D721Med (cell line): ENCODE results near the gene LIPH.
A peak's percentile ranks its signal among the peaks of the same experiment; 100 is the strongest.
"Not testable (repeated sequence)": the region's sequence is repeated elsewhere in the genome, so short reads cannot be mapped to it uniquely, and the experiment has no call there.

Experiments
- DNase-seq: peaks from one replicate; pipeline ENCODE4 v3.0.0; 2011; ENCODE audit warnings: low spot score; ENCODE audit not compliant: insufficient read length
- FAIRE-seq: peaks from 2 replicates; lab custom pipeline; 2011; peaks lifted over from hg19 to GRCh38; lab: Jason Lieb, UNC
- CTCF ChIP-seq: IDR thresholded peaks from 2 replicates; pipeline ENCODE4 v1.5.1; 2012; ENCODE audit warnings: mild to moderate bottlenecking, control low read depth; ENCODE audit not compliant: insufficient read depth; ENCODE audit errors: missing control alignments

LIPH gene

GRCh38 chr3:185473290-185473815 lies 79.0 kb downstream of the LIPH start:
- FAIRE-seq (no peak), DNase-seq (no peak)
- TF ChIP-seq CTCF, result no peak

GRCh38 chr3:185470323-185470722 lies 82.1 kb downstream of the LIPH start:
- TF ChIP-seq CTCF, result no peak
- FAIRE-seq (no peak), DNase-seq (no peak)

- FAIRE-seq, result no peak
- no peak for TF ChIP-seq CTCF
Measured at GRCh38 chr3:185469542-185469941, 82.8 kb downstream of the LIPH start.

GRCh38 chr3:185466123-185466522 lies 86.3 kb downstream of the LIPH start:
- not testable (repeated sequence) for FAIRE-seq, DNase-seq

More at GRCh38 chr3:185469542-185469941, 82.8 kb downstream of the LIPH start:
- DNase-seq, result no peak

GRCh38 chr3:185465471-185465870 lies 86.9 kb downstream of the LIPH start:
- DNase-seq (no peak), FAIRE-seq (no peak)

GRCh38 chr3:185460719-185461350 lies 91.6 kb downstream of the LIPH start:
- peak; percentile 28 for TF ChIP-seq CTCF
- FAIRE-seq (no peak), DNase-seq (no peak)

More at GRCh38 chr3:185465471-185465870, 86.9 kb downstream of the LIPH start:
- TF ChIP-seq CTCF, result no peak

- no peak for DNase-seq
- FAIRE-seq, result no peak
- no peak for TF ChIP-seq CTCF
Measured at GRCh38 chr3:185460309-185460708, 92.1 kb downstream of the LIPH start.
